MM.1S (cell line): ENCODE results near the gene SLC43A1.
A peak's percentile ranks its signal among the peaks of the same experiment; 100 is the strongest.
"Not testable (repeated sequence)": the region's sequence is repeated elsewhere in the genome, so short reads cannot be mapped to it uniquely, and the experiment has no call there.

ENCODE experiments used
- DNase-seq: peaks from one replicate; pipeline ENCODE4 v3.0.0-alpha.2; 2015
- H2AFZ ChIP-seq: fragments of 300-600 bp; sonication (generic); 2 replicates; pipeline ENCODE4 v1.6.0; 2016; ENCODE audit warnings: antibody characterized with exemption, low read length
- H3F3A ChIP-seq: fragments of 300-600 bp; sonication (generic); 2 replicates; pipeline ENCODE4 v1.6.1; 2016; ENCODE audit warnings: mild to moderate bottlenecking, antibody characterized with exemption, low read length, moderate library complexity, mixed read lengths; ENCODE audit not compliant: insufficient read depth
- H3K27ac ChIP-seq: fragments of 300-600 bp; sonication (generic); 2 replicates; pipeline ENCODE4 v1.5.1; 2016; ENCODE audit warnings: mild to moderate bottlenecking, low read length
- H3K27me3 ChIP-seq: fragments of 300-600 bp; sonication (generic); replicated peaks from 2 replicates; pipeline ENCODE4 v1.6.0; 2016; ENCODE audit warnings: low read length; ENCODE audit not compliant: insufficient read depth
- H3K36me3 ChIP-seq: fragments of 300-600 bp; sonication (generic); replicated peaks from 2 replicates; pipeline ENCODE4 v1.6.1; 2016; ENCODE audit warnings: mild to moderate bottlenecking, low read length, mixed read lengths; ENCODE audit not compliant: insufficient read depth
- H3K4me1 ChIP-seq: fragments of 300-600 bp; sonication (generic); 2 replicates; pipeline ENCODE4 v1.6.1; 2016; ENCODE audit warnings: low read length, mixed read lengths
- H3K4me2 ChIP-seq: fragments of 300-600 bp; sonication (generic); 2 replicates; pipeline ENCODE4 v1.6.0; 2016; ENCODE audit warnings: low read depth, low read length
- H3K4me3 ChIP-seq: fragments of 300-600 bp; sonication (generic); 2 replicates; pipeline ENCODE4 v1.5.1; 2016; ENCODE audit warnings: low read length, mixed read lengths
- H3K79me2 ChIP-seq: fragments of 300-600 bp; sonication (generic); 2 replicates; pipeline ENCODE4 v1.6.1; 2016; ENCODE audit warnings: mixed run types, low read length, mixed read lengths
- H3K9ac ChIP-seq: fragments of 300-600 bp; sonication (generic); 2 replicates; pipeline ENCODE4 v1.6.1; 2016; ENCODE audit warnings: low read length, mixed read lengths
- H3K9me2 ChIP-seq: fragments of 300-600 bp; sonication (generic); replicated peaks from 2 replicates; pipeline ENCODE4 v1.6.1; 2016; ENCODE audit warnings: mild to moderate bottlenecking, low read length, mixed read lengths; ENCODE audit not compliant: insufficient read depth
- H3K9me3 ChIP-seq: fragments of 300-600 bp; sonication (generic); replicated peaks from 2 replicates; pipeline ENCODE4 v1.6.1; 2016; ENCODE audit warnings: mild to moderate bottlenecking, low read length, mixed read lengths; ENCODE audit not compliant: insufficient read depth
- H4K20me1 ChIP-seq: fragments of 300-600 bp; sonication (generic); 2 replicates; pipeline ENCODE4 v1.6.1; 2016; ENCODE audit warnings: mild to moderate bottlenecking, low read length, moderate library complexity, mixed read lengths; ENCODE audit not compliant: insufficient read depth
- CTCF ChIP-seq: fragments of 300-600 bp; sonication (generic); IDR thresholded peaks from 2 replicates; pipeline ENCODE4 v1.5.1; 2016; ENCODE audit warnings: antibody characterized with exemption, low read length, mixed read lengths
- EZH2 ChIP-seq: fragments of 300-600 bp; sonication (generic); optimal IDR thresholded peaks from 2 replicates; pipeline ENCODE3; 2017; ENCODE audit warnings: low read depth, mild to moderate bottlenecking, antibody characterized with exemption, low read length, mixed read lengths
- EZH2phosphoT487 ChIP-seq: fragments of 300-600 bp; sonication (generic); IDR thresholded peaks from 2 replicates; pipeline ENCODE4 v1.6.1; 2018; ENCODE audit warnings: antibody characterized with exemption, low read length

Gene SLC43A1

GRCh38 chr11:57456960-57457642, 58.4 kb downstream of the SLC43A1 start:
- Histone ChIP-seq H4K20me1 (no peaks in the 10 kb centered on the region), H3K9me3 (no peaks in the 10 kb centered on the region), H3K27ac (no peak overlapping the region), H3K4me1 (peaks cover 17% of the 10 kb centered on the region), H3F3A (0 out of 2 replicates have a peak, but pooled peaks cover 3% of the 10 kb centered on the region), H3K36me3 (no peaks in the 10 kb centered on the region), H3K79me2 (no peaks in the 10 kb centered on the region), H2AFZ (peak overlapping the region; percentile 28; the same call in 1 of the 2 replicates), H3K27me3 (peaks cover 13% of the 10 kb centered on the region), H3K9ac (no peak overlapping the region), H3K4me3 (peak overlapping the region; percentile 22; the same call in 1 of the 2 replicates), H3K9me2 (no peaks in the 10 kb centered on the region), H3K4me2 (peak overlapping the region; percentile 96)
- DNase-seq, result peak; percentile 74
- no peak for TF ChIP-seq EZH2
- TF ChIP-seq CTCF, result peak; percentile 90

GRCh38 chr11:57453543-57454177, 61.8 kb downstream of the SLC43A1 start:
- no peak overlapping the region for H3K9ac ChIP-seq
- 0 out of 2 replicates have a peak overlapping the region, but pooled peaks have one; percentile 3 for H2AFZ ChIP-seq
- H3F3A ChIP-seq, result no peaks in the 10 kb centered on the region
- H3K9me2 ChIP-seq, result no peaks in the 10 kb centered on the region
- H3K4me1 ChIP-seq, result peaks cover 8% of the 10 kb centered on the region; the same call in 1 of the 2 replicates
- H3K79me2 ChIP-seq, result no peaks in the 10 kb centered on the region
- H3K4me3 ChIP-seq, result no peak overlapping the region
- H3K27me3 ChIP-seq, result no peaks in the 10 kb centered on the region
- no peak overlapping the region for H3K27ac ChIP-seq
- peak; percentile 26 for DNase-seq
- H3K9me3 ChIP-seq, result no peaks in the 10 kb centered on the region
- no peaks in the 10 kb centered on the region for H4K20me1 ChIP-seq
- no peaks in the 10 kb centered on the region for H3K36me3 ChIP-seq
- no peak for TF ChIP-seq EZH2phosphoT487
- no peak overlapping the region for H3K4me2 ChIP-seq

- TF ChIP-seq CTCF (no peak), EZH2phosphoT487 (no peak)
- no peaks in the 10 kb centered on the region for H3K79me2 ChIP-seq
- no peak overlapping the region for H3K4me2 ChIP-seq
- no peak overlapping the region for H3K27ac ChIP-seq
- no peaks in the 10 kb centered on the region for H3K9me2 ChIP-seq
- H3K9ac ChIP-seq, result no peak overlapping the region
- H3K36me3 ChIP-seq, result no peaks in the 10 kb centered on the region
- no peaks in the 10 kb centered on the region for H4K20me1 ChIP-seq
- H3K9me3 ChIP-seq, result no peaks in the 10 kb centered on the region
- H3F3A ChIP-seq, result no peaks in the 10 kb centered on the region
- H3K4me3 ChIP-seq, result no peak overlapping the region
- no peak overlapping the region for H2AFZ ChIP-seq
- H3K4me1 ChIP-seq, result no peaks in the 10 kb centered on the region
- DNase-seq, result no peak
- H3K27me3 ChIP-seq, result no peaks in the 10 kb centered on the region
Measured at GRCh38 chr11:57446055-57446454, 69.4 kb downstream of the SLC43A1 start.

- not testable (repeated sequence) for H3K9me2 ChIP-seq, H3K36me3 ChIP-seq, H4K20me1 ChIP-seq, H3K9me3 ChIP-seq, H3K4me1 ChIP-seq, H3F3A ChIP-seq, H3K4me2 ChIP-seq, H3K27ac ChIP-seq, DNase-seq, H3K79me2 ChIP-seq, H3K27me3 ChIP-seq, H3K4me3 ChIP-seq, H2AFZ ChIP-seq, H3K9ac ChIP-seq
Measured at GRCh38 chr11:57445122-57445394, 70.4 kb downstream of the SLC43A1 start.
